HG02759 (cell line): ENCODE data around the gene CCR2.
"Not testable (repeated sequence)": the region's sequence is repeated elsewhere in the genome, so short reads cannot be mapped to it uniquely, and the experiment has no call there.

Source experiments
- ATAC-seq: cut with Tn5 transposase; IDR thresholded peaks from one replicate; pipeline ENCODE4 v1.9.1; 2021; ENCODE audit warnings: mild to moderate bottlenecking, moderate library complexity; ENCODE audit not compliant: unreplicated experiment

CCR2 gene

GRCh38 chr3:46353647-46354410 lies at the start of gene CCR2:
Gene CCR2 (plus strand): TSS chr3:46354111. CDS start chr3:46357528, 3,417 bp downstream.
- no peak for ATAC-seq

- ATAC-seq: no peak
Measured at GRCh38 chr3:46304739-46305138, 49.2 kb upstream of the CCR2 start.

GRCh38 chr3:46312991-46313390 lies 40.9 kb upstream of the CCR2 start:
- ATAC-seq: no peak

GRCh38 chr3:46314517-46314916 lies 39.4 kb upstream of the CCR2 start:
- no peak for ATAC-seq

GRCh38 chr3:46316206-46316605 lies 37.7 kb upstream of the CCR2 start:
- no peak for ATAC-seq

- ATAC-seq: no peak
Measured at GRCh38 chr3:46318207-46318927, 35.5 kb upstream of the CCR2 start.

- ATAC-seq: no peak
Measured at GRCh38 chr3:46321461-46322104, 32.3 kb upstream of the CCR2 start.

- ATAC-seq: no peak
Measured at GRCh38 chr3:46324036-46324435, 29.9 kb upstream of the CCR2 start.

GRCh38 chr3:46325645-46326300 lies 28.1 kb upstream of the CCR2 start:
- ATAC-seq: no peak

- ATAC-seq: not testable (repeated sequence)
Measured at GRCh38 chr3:46330676-46331075, 23.2 kb upstream of the CCR2 start.

- ATAC-seq: no peak
Measured at GRCh38 chr3:46334741-46335478, 19.0 kb upstream of the CCR2 start.

- ATAC-seq: no peak
Measured at GRCh38 chr3:46335541-46335940, 18.4 kb upstream of the CCR2 start.

GRCh38 chr3:46337911-46338310 lies 16.0 kb upstream of the CCR2 start:
- ATAC-seq: no peak

- no peak for ATAC-seq
Measured at GRCh38 chr3:46338840-46339239, 15.1 kb upstream of the CCR2 start.

GRCh38 chr3:46344476-46344875 lies 9.4 kb upstream of the CCR2 start:
- no peak for ATAC-seq

- ATAC-seq: no peak
Measured at GRCh38 chr3:46348823-46349482, 5.0 kb upstream of the CCR2 start.

GRCh38 chr3:46349484-46350261 lies 4.2 kb upstream of the CCR2 start:
- no peak for ATAC-seq

- ATAC-seq: no peak
Measured at GRCh38 chr3:46350262-46350565, 3.7 kb upstream of the CCR2 start.

GRCh38 chr3:46351646-46352045 lies 2.3 kb upstream of the CCR2 start:
- no peak for ATAC-seq

- no peak for ATAC-seq
Measured at GRCh38 chr3:46353090-46353489, 821 bp upstream of the CCR2 start.
